HG03039 (cell line): Measurements from ENCODE around the gene C9orf85.
"Not testable (repeated sequence)": the region's sequence is repeated elsewhere in the genome, so short reads cannot be mapped to it uniquely, and the experiment has no call there.

Source experiments
- ATAC-seq: cut with Tn5 transposase; IDR thresholded peaks from one replicate; pipeline ENCODE4 v1.9.1; 2021; ENCODE audit warnings: mild to moderate bottlenecking, moderate library complexity; ENCODE audit not compliant: unreplicated experiment

The C9orf85 gene

GRCh38 chr9:71987471-71988371 lies 76.3 kb downstream of the C9orf85 start:
- ATAC-seq: no peak

- ATAC-seq: no peak
Measured at GRCh38 chr9:71990466-71990865, 79.0 kb downstream of the C9orf85 start.

- no peak for ATAC-seq
Measured at GRCh38 chr9:72005451-72005850, 94.0 kb downstream of the C9orf85 start.

GRCh38 chr9:72006501-72006900 lies 95.1 kb downstream of the C9orf85 start:
- no peak for ATAC-seq

GRCh38 chr9:72007726-72008125 lies 96.3 kb downstream of the C9orf85 start:
- not testable (repeated sequence) for ATAC-seq

- ATAC-seq: no peak
Measured at GRCh38 chr9:72012646-72013045, 101.2 kb downstream of the C9orf85 start.

- ATAC-seq: no peak
Measured at GRCh38 chr9:72013292-72013760, 101.9 kb downstream of the C9orf85 start.

- ATAC-seq: no peak
Measured at GRCh38 chr9:72022841-72023240, 111.4 kb downstream of the C9orf85 start.
